Urinary bladder (tissue), 4 donors: ENCODE measurements around the gene DEFB114. TPM values are rescaled to one million over a fixed set of nuclear protein-coding genes. Genes with fewer than 3 reads are reported as not detected.

Experiments
- DNase-seq: peaks from one replicate; pipeline ENCODE4 v3.0.0-alpha.2; 2015; ENCODE audit errors: extremely low spot score
- H3K27ac ChIP-seq: one replicate; pipeline ENCODE4 v1.5.1; 2013; ENCODE audit warnings: low read depth, mild to moderate bottlenecking, moderate library complexity
- H3K36me3 ChIP-seq: one replicate; pipeline ENCODE4 v1.6.1; 2013; ENCODE audit warnings: mild to moderate bottlenecking, moderate library complexity; ENCODE audit not compliant: insufficient read depth
- H3K4me1 ChIP-seq: one replicate; pipeline ENCODE4 v1.6.1; 2013; ENCODE audit warnings: mild to moderate bottlenecking, moderate library complexity; ENCODE audit not compliant: insufficient read depth
- H3K4me3 ChIP-seq: one replicate; pipeline ENCODE4 v1.5.1; 2013; ENCODE audit warnings: low read depth, low read length
- WGBS: extraction: QIAGEN DNeasy Blood & Tissue Kit; methylation state at CpG from one replicate; pipeline ENCODE4 v1.1.7; 2013; 5-methylcytosine and 5-hydroxymethylcytosine counted together
- polyA plus RNA-seq: library from polyadenylated mRNA; stranded (reverse); fragments of 200-250 nt; gene quantifications from one replicate; pipeline ENCODE4 v1.2.3, GENCODE V29; 2013
- total RNA-seq: library from RNA; depleted of rRNA; stranded (reverse); fragments of >200 nt; gene quantifications from one replicate; pipeline ENCODE4 v1.2.3, GENCODE V29; 2014
- donor health status: healthy with polysubstance abuse.
- donor health status: healthy.

DEFB114 gene
- not detected for total RNA-seq
- polyA plus RNA-seq = not detected

- H3K4me1 ChIP-seq = no peaks in the 10 kb centered on the region
- DNase-seq = no peak
- no peak within 1 kb of the TSS for H3K4me3 ChIP-seq
- 62% methylated on average over 2 of the region's 2 CpGs for WGBS
- no peak within 1 kb of the TSS for H3K27ac ChIP-seq
- H3K36me3 ChIP-seq = no peaks in the 10 kb centered on the region
Measured at GRCh38 chr6:49964064-49964463, at the start of gene DEFB114. Gene DEFB114 (minus strand): TSS chr6:49964164. CDS start chr6:49964105, 59 bp downstream.

GRCh38 chr6:50007819-50008218 lies 43.9 kb upstream of the DEFB114 start:
- 74% methylated on average over 3 of the region's 3 CpGs for WGBS
- no peak for DNase-seq
- H3K4me1 ChIP-seq = no peaks in the 10 kb centered on the region
- no peak overlapping the region for H3K27ac ChIP-seq
- no peak overlapping the region for H3K4me3 ChIP-seq
- H3K36me3 ChIP-seq = no peaks in the 10 kb centered on the region

- WGBS = 51% methylated on average over 3 of the region's 3 CpGs
- no peak for DNase-seq
- Histone ChIP-seq H3K36me3 (no peaks in the 10 kb centered on the region), H3K4me3 (no peak overlapping the region), H3K4me1 (no peaks in the 10 kb centered on the region), H3K27ac (no peak overlapping the region)
Measured at GRCh38 chr6:50003139-50003538, 39.2 kb upstream of the DEFB114 start.

- no peak for DNase-seq
- Histone ChIP-seq H3K36me3 (no peaks in the 10 kb centered on the region), H3K27ac (no peak overlapping the region), H3K4me3 (no peak overlapping the region), H3K4me1 (no peaks in the 10 kb centered on the region)
Measured at GRCh38 chr6:49995278-49995677, 31.3 kb upstream of the DEFB114 start.

- WGBS = 61% methylated on average over 2 of the region's 2 CpGs
- DNase-seq = no peak
Measured at GRCh38 chr6:49988900-49989299, 24.9 kb upstream of the DEFB114 start.

GRCh38 chr6:49987749-49988148 lies 23.8 kb upstream of the DEFB114 start:
- 90% methylated on average over 2 of the region's 2 CpGs for WGBS
- Histone ChIP-seq H3K4me3 (no peak overlapping the region), H3K27ac (no peak overlapping the region), H3K36me3 (no peaks in the 10 kb centered on the region), H3K4me1 (no peaks in the 10 kb centered on the region)
- no peak for DNase-seq

More at GRCh38 chr6:49988900-49989299, 24.9 kb upstream of the DEFB114 start:
- Histone ChIP-seq H3K27ac (no peak overlapping the region), H3K4me3 (no peak overlapping the region), H3K36me3 (no peaks in the 10 kb centered on the region), H3K4me1 (no peaks in the 10 kb centered on the region)

GRCh38 chr6:49986551-49986950 lies 22.6 kb upstream of the DEFB114 start:
- DNase-seq = no peak
- H3K36me3 ChIP-seq = no peaks in the 10 kb centered on the region
- 51% methylated on average over 1 of the region's 1 CpG for WGBS
- H3K27ac ChIP-seq = no peak overlapping the region
- no peaks in the 10 kb centered on the region for H3K4me1 ChIP-seq
- no peak overlapping the region for H3K4me3 ChIP-seq

GRCh38 chr6:49982046-49982445 lies 18.1 kb upstream of the DEFB114 start:
- DNase-seq = no peak
- Histone ChIP-seq H3K27ac (no peak overlapping the region), H3K36me3 (no peaks in the 10 kb centered on the region), H3K4me3 (no peak overlapping the region), H3K4me1 (no peaks in the 10 kb centered on the region)
- 73% methylated on average over 2 of the region's 2 CpGs for WGBS

- WGBS = 70% methylated on average over 1 of the region's 1 CpG
- no peaks in the 10 kb centered on the region for H3K4me1 ChIP-seq
- H3K4me3 ChIP-seq = no peak overlapping the region
- no peak overlapping the region for H3K27ac ChIP-seq
- no peaks in the 10 kb centered on the region for H3K36me3 ChIP-seq
- no peak for DNase-seq
Measured at GRCh38 chr6:49980898-49981297, 16.9 kb upstream of the DEFB114 start.

GRCh38 chr6:49979584-49979983 lies 15.6 kb upstream of the DEFB114 start:
- no peak for DNase-seq
- Histone ChIP-seq H3K4me1 (no peaks in the 10 kb centered on the region), H3K4me3 (no peak overlapping the region), H3K27ac (no peak overlapping the region), H3K36me3 (no peaks in the 10 kb centered on the region)
- 83% methylated on average over 4 of the region's 4 CpGs for WGBS

- Histone ChIP-seq H3K4me3 (no peak overlapping the region), H3K27ac (no peak overlapping the region), H3K36me3 (no peaks in the 10 kb centered on the region), H3K4me1 (no peaks in the 10 kb centered on the region)
- 59% methylated on average over 3 of the region's 3 CpGs for WGBS
- no peak for DNase-seq
Measured at GRCh38 chr6:49978332-49979226, 14.6 kb upstream of the DEFB114 start.

GRCh38 chr6:49969605-49970004 lies 5.6 kb upstream of the DEFB114 start, which contains the start of gene DEFB113:
Gene DEFB113 (minus strand): TSS chr6:49969625. CDS start chr6:49969625, 0 bp downstream.
- Histone ChIP-seq H3K27ac (no peak within 1 kb of the TSS), H3K4me1 (no peaks in the 10 kb centered on the region), H3K36me3 (no peaks in the 10 kb centered on the region), H3K4me3 (no peak within 1 kb of the TSS)
- DNase-seq = no peak
- 58% methylated on average over 2 of the region's 2 CpGs for WGBS

- no peak for DNase-seq
- 47% methylated on average over 2 of the region's 2 CpGs for WGBS
- H3K27ac ChIP-seq = no peak overlapping the region
- H3K36me3 ChIP-seq = no peaks in the 10 kb centered on the region
- no peak overlapping the region for H3K4me3 ChIP-seq
- no peaks in the 10 kb centered on the region for H3K4me1 ChIP-seq
Measured at GRCh38 chr6:49966823-49967222, 2.9 kb upstream of the DEFB114 start.

GRCh38 chr6:49966334-49966733 lies 2.4 kb upstream of the DEFB114 start:
- Histone ChIP-seq H3K27ac (no peak overlapping the region), H3K4me1 (no peaks in the 10 kb centered on the region), H3K4me3 (no peak overlapping the region), H3K36me3 (no peaks in the 10 kb centered on the region)
- no peak for DNase-seq
- WGBS = 21% methylated on average over 2 of the region's 2 CpGs
